ENCODE data around the gene ARL2.
"Not testable (repeated sequence)": the region's sequence is repeated elsewhere in the genome, so short reads cannot be mapped to it uniquely, and the experiment has no call there.

The ARL2 gene

GRCh38 chr11:65013130-65013887 is 651 bp upstream of the ARL2 start:
- no peaks in the 10 kb centered on the region for H3K27me3 ChIP-seq (ENCODE audit: insufficient read depth, insufficient read length)
- peak overlapping the region; percentile 91 for H3K9ac ChIP-seq (ENCODE audit: insufficient read length, low read depth)
- H3K4me1 ChIP-seq (ENCODE audit: insufficient read depth, insufficient read length), result peaks cover 3% of the 10 kb centered on the region
- H3K9me3 ChIP-seq (ENCODE audit: insufficient read depth, low read length), result peaks cover 48% of the 10 kb centered on the region; the same call in 1 of the 2 replicates
- no peak for TF ChIP-seq YY1 (IDR thresholded peaks at IDR 0.05; ENCODE audit: insufficient read depth, insufficient read length)
- H3K4me3 ChIP-seq (ENCODE audit: insufficient read length, low read depth), result peak overlapping the region; percentile 68
- DNase-seq (ENCODE audit: low read depth, low spot score), result peak; percentile 70
- peaks cover 19% of the 10 kb centered on the region for H3K36me3 ChIP-seq (ENCODE audit: insufficient read depth, insufficient read length, low read length)

- Histone ChIP-seq H3K36me3 (ENCODE audit: insufficient read depth, insufficient read length, low read length) (peaks cover 30% of the 10 kb centered on the region), H3K9me3 (ENCODE audit: insufficient read depth, low read length) (peaks cover 49% of the 10 kb centered on the region; the same call in 1 of the 2 replicates), H3K4me1 (ENCODE audit: insufficient read depth, insufficient read length) (peaks cover 3% of the 10 kb centered on the region), H3K27me3 (ENCODE audit: insufficient read depth, insufficient read length) (no peaks in the 10 kb centered on the region), H3K9ac (ENCODE audit: insufficient read length, low read depth) (peak overlapping the region; percentile 85), H3K4me3 (ENCODE audit: insufficient read length, low read depth) (peak overlapping the region; percentile 68)
- DNase-seq (ENCODE audit: low read depth, low spot score), result no peak
- no peak for TF ChIP-seq ZNF274 (IDR thresholded peaks at IDR 0.05; ENCODE audit: low read depth, low read length)
- no peak for TF ChIP-seq YY1 (IDR thresholded peaks at IDR 0.05; ENCODE audit: insufficient read depth, insufficient read length)
- TF ChIP-seq SUZ12 (IDR thresholded peaks at IDR 0.05; ENCODE audit: extremely low read depth, insufficient read depth, insufficient read length), result no peak
Measured at GRCh38 chr11:65014726-65015227, 817 bp downstream of the ARL2 start.

- H3K36me3 ChIP-seq (ENCODE audit: insufficient read depth, insufficient read length, low read length), result peaks cover 41% of the 10 kb centered on the region
- TF ChIP-seq ZNF274 (IDR thresholded peaks at IDR 0.05; ENCODE audit: low read depth, low read length), result no peak
- no peak for TF ChIP-seq SUZ12 (IDR thresholded peaks at IDR 0.05; ENCODE audit: extremely low read depth, insufficient read depth, insufficient read length)
- no peak for TF ChIP-seq YY1 (IDR thresholded peaks at IDR 0.05; ENCODE audit: insufficient read depth, insufficient read length)
- H3K27me3 ChIP-seq (ENCODE audit: insufficient read depth, insufficient read length), result no peaks in the 10 kb centered on the region
- H3K9me3 ChIP-seq (ENCODE audit: insufficient read depth, low read length), result peaks cover 48% of the 10 kb centered on the region; the same call in 1 of the 2 replicates
- peaks cover 3% of the 10 kb centered on the region for H3K4me1 ChIP-seq (ENCODE audit: insufficient read depth, insufficient read length)
- H3K4me3 ChIP-seq (ENCODE audit: insufficient read length, low read depth), result no peak overlapping the region
- no peak overlapping the region for H3K9ac ChIP-seq (ENCODE audit: insufficient read length, low read depth)
- no peak for DNase-seq (ENCODE audit: low read depth, low spot score)
Measured at GRCh38 chr11:65016705-65017104, 2.7 kb downstream of the ARL2 start.

- H3K27me3 ChIP-seq (ENCODE audit: insufficient read depth, insufficient read length), result no peaks in the 10 kb centered on the region
- H3K36me3 ChIP-seq (ENCODE audit: insufficient read depth, insufficient read length, low read length), result peaks cover 45% of the 10 kb centered on the region
- H3K9me3 ChIP-seq (ENCODE audit: insufficient read depth, low read length), result peaks cover 37% of the 10 kb centered on the region; the same call in 1 of the 2 replicates
- H3K4me1 ChIP-seq (ENCODE audit: insufficient read depth, insufficient read length), result peaks cover 3% of the 10 kb centered on the region
- no peak for DNase-seq (ENCODE audit: low read depth, low spot score)
- H3K4me3 ChIP-seq (ENCODE audit: insufficient read length, low read depth), result no peak overlapping the region
- H3K9ac ChIP-seq (ENCODE audit: insufficient read length, low read depth), result no peak overlapping the region
- TF ChIP-seq SUZ12 (IDR thresholded peaks at IDR 0.05; ENCODE audit: extremely low read depth, insufficient read depth, insufficient read length) (no peak), YY1 (IDR thresholded peaks at IDR 0.05; ENCODE audit: insufficient read depth, insufficient read length) (no peak), ZNF274 (IDR thresholded peaks at IDR 0.05; ENCODE audit: low read depth, low read length) (no peak)
Measured at GRCh38 chr11:65017937-65018336, 4.0 kb downstream of the ARL2 start.

GRCh38 chr11:65019824-65020223 is 5.9 kb downstream of the ARL2 start:
- TF ChIP-seq ZNF274 (IDR thresholded peaks at IDR 0.05; ENCODE audit: low read depth, low read length) (no peak), SUZ12 (IDR thresholded peaks at IDR 0.05; ENCODE audit: extremely low read depth, insufficient read depth, insufficient read length) (no peak), YY1 (IDR thresholded peaks at IDR 0.05; ENCODE audit: insufficient read depth, insufficient read length) (no peak)
- Histone ChIP-seq H3K27me3 (ENCODE audit: insufficient read depth, insufficient read length) (no peaks in the 10 kb centered on the region), H3K9ac (ENCODE audit: insufficient read length, low read depth) (no peak overlapping the region), H3K4me1 (ENCODE audit: insufficient read depth, insufficient read length) (peaks cover 3% of the 10 kb centered on the region), H3K4me3 (ENCODE audit: insufficient read length, low read depth) (no peak overlapping the region), H3K36me3 (ENCODE audit: insufficient read depth, insufficient read length, low read length) (peaks cover 45% of the 10 kb centered on the region), H3K9me3 (ENCODE audit: insufficient read depth, low read length) (peaks cover 30% of the 10 kb centered on the region; the same call in 1 of the 2 replicates)
- DNase-seq (ENCODE audit: low read depth, low spot score), result no peak

- DNase-seq (ENCODE audit: low read depth, low spot score), result no peak
- Histone ChIP-seq H3K9ac (ENCODE audit: insufficient read length, low read depth) (no peak overlapping the region), H3K4me1 (ENCODE audit: insufficient read depth, insufficient read length) (peaks cover 3% of the 10 kb centered on the region), H3K36me3 (ENCODE audit: insufficient read depth, insufficient read length, low read length) (peaks cover 45% of the 10 kb centered on the region), H3K9me3 (ENCODE audit: insufficient read depth, low read length) (peaks cover 20% of the 10 kb centered on the region; the same call in 1 of the 2 replicates), H3K27me3 (ENCODE audit: insufficient read depth, insufficient read length) (no peaks in the 10 kb centered on the region), H3K4me3 (ENCODE audit: insufficient read length, low read depth) (no peak overlapping the region)
- no peak for TF ChIP-seq SUZ12 (IDR thresholded peaks at IDR 0.05; ENCODE audit: extremely low read depth, insufficient read depth, insufficient read length)
Measured at GRCh38 chr11:65021003-65021402, 7.0 kb downstream of the ARL2 start.

GRCh38 chr11:65021509-65021908 is 7.5 kb downstream of the ARL2 start:
- no peak for DNase-seq (ENCODE audit: low read depth, low spot score)
- H3K9ac ChIP-seq (ENCODE audit: insufficient read length, low read depth), result no peak overlapping the region
- peaks cover 16% of the 10 kb centered on the region; the same call in 1 of the 2 replicates for H3K9me3 ChIP-seq (ENCODE audit: insufficient read depth, low read length)
- TF ChIP-seq ZNF274 (IDR thresholded peaks at IDR 0.05; ENCODE audit: low read depth, low read length), result no peak
- no peak for TF ChIP-seq SUZ12 (IDR thresholded peaks at IDR 0.05; ENCODE audit: extremely low read depth, insufficient read depth, insufficient read length)
- no peak for TF ChIP-seq YY1 (IDR thresholded peaks at IDR 0.05; ENCODE audit: insufficient read depth, insufficient read length)
- peaks cover 41% of the 10 kb centered on the region for H3K36me3 ChIP-seq (ENCODE audit: insufficient read depth, insufficient read length, low read length)
- no peaks in the 10 kb centered on the region for H3K27me3 ChIP-seq (ENCODE audit: insufficient read depth, insufficient read length)
- no peak overlapping the region for H3K4me3 ChIP-seq (ENCODE audit: insufficient read length, low read depth)
- H3K4me1 ChIP-seq (ENCODE audit: insufficient read depth, insufficient read length), result peaks cover 3% of the 10 kb centered on the region

- DNase-seq (ENCODE audit: low read depth, low spot score); H3K9me3 ChIP-seq (ENCODE audit: insufficient read depth, low read length); H3K4me1 ChIP-seq (ENCODE audit: insufficient read depth, insufficient read length); H3K27me3 ChIP-seq (ENCODE audit: insufficient read depth, insufficient read length); H3K4me3 ChIP-seq (ENCODE audit: insufficient read length, low read depth); H3K9ac ChIP-seq (ENCODE audit: insufficient read length, low read depth): not testable (repeated sequence)
- H3K36me3 ChIP-seq (ENCODE audit: insufficient read depth, insufficient read length, low read length), result peaks cover 24% of the 10 kb centered on the region
Measured at GRCh38 chr11:65023502-65023901, 9.5 kb downstream of the ARL2 start.

Measured in NT2/D1 (cell line).